ENCODE results near the gene TSPAN18. TPM values are rescaled to one million over a fixed set of nuclear protein-coding genes. Genes with fewer than 3 reads are reported as not detected.

TSPAN18 gene
- total RNA-seq, 4 donors from 2014 or later, result 3.6 to 12.4 (median 8.2) TPM

GRCh38 chr11:44813401-44813800 is 86.6 kb downstream of the TSPAN18 start:
- TF ChIP-seq POLR2A (IDR thresholded peaks at IDR 0.05) (no peak), CTCF (IDR thresholded peaks at IDR 0.05) (no peak)
- H3K9me3 ChIP-seq, result no peaks in the 10 kb centered on the region
- H3K27me3 ChIP-seq, result no peaks in the 10 kb centered on the region
- peak; percentile 80 to 81 for DNase-seq
- H3K4me1 ChIP-seq, result peaks cover 8 to 51% of the 10 kb centered on the region in 2 donors
- H3K36me3 ChIP-seq, result no peaks in the 10 kb centered on the region
- H3K27ac ChIP-seq, result peak overlapping the region in 1 of 3 donors; percentile 47
- H3K4me3 ChIP-seq (replicated peaks in 1 of 3), result no peak overlapping the region
- 15 to 28% methylated on average over 4 of the region's 4 CpGs for WGBS, 2 donors
- intact Hi-C loops (cut with DNase I), result no loop called here

- TF ChIP-seq CTCF (IDR thresholded peaks at IDR 0.05), result no peak
- TF ChIP-seq POLR2A (IDR thresholded peaks at IDR 0.05), result no peak
- Histone ChIP-seq H3K4me3 (replicated peaks in 1 of 3) (no peak overlapping the region), H3K9me3 (no peaks in the 10 kb centered on the region), H3K27me3 (no peaks in the 10 kb centered on the region), H3K4me1 (peaks cover 8 to 51% of the 10 kb centered on the region in 2 donors), H3K36me3 (no peaks in the 10 kb centered on the region), H3K27ac (peak overlapping the region in 1 of 3 donors; percentile 34)
- WGBS, 2 donors, result 64 to 70% methylated on average over 4 to 5 of the region's 5 CpGs
- peak in 1 of 2 donors; percentile 12 for DNase-seq
- intact Hi-C loops (cut with DNase I), result no loop called here
Observed at GRCh38 chr11:44814881-44815592, 88.3 kb downstream of the TSPAN18 start.

- intact Hi-C loops (cut with DNase I), result no loop called here
- Histone ChIP-seq H3K27me3 (no peaks in the 10 kb centered on the region), H3K36me3 (no peaks in the 10 kb centered on the region), H3K4me1 (peaks cover 8 to 51% of the 10 kb centered on the region in 2 donors), H3K9me3 (no peaks in the 10 kb centered on the region), H3K4me3 (replicated peaks in 1 of 3) (no peak overlapping the region), H3K27ac (no peak overlapping the region)
- TF ChIP-seq CTCF (IDR thresholded peaks at IDR 0.05), result no peak
- no peak for TF ChIP-seq POLR2A (IDR thresholded peaks at IDR 0.05)
- DNase-seq, result no peak
- 93 to 95% methylated on average over 8 of the region's 8 CpGs for WGBS, 2 donors
Observed at GRCh38 chr11:44815917-44816456, 89.2 kb downstream of the TSPAN18 start.

GRCh38 chr11:44816761-44817160 is 90.0 kb downstream of the TSPAN18 start:
- no peak for TF ChIP-seq POLR2A (IDR thresholded peaks at IDR 0.05)
- TF ChIP-seq CTCF (IDR thresholded peaks at IDR 0.05), result no peak
- 96 to 100% methylated on average over 3 of the region's 3 CpGs for WGBS, 2 donors
- Histone ChIP-seq H3K9me3 (no peaks in the 10 kb centered on the region), H3K27me3 (no peaks in the 10 kb centered on the region), H3K4me3 (replicated peaks in 1 of 3) (no peak overlapping the region), H3K36me3 (no peaks in the 10 kb centered on the region), H3K4me1 (peaks cover 8 to 51% of the 10 kb centered on the region in 2 donors), H3K27ac (peak overlapping the region in 1 of 3 donors; percentile 3)
- intact Hi-C loops (cut with DNase I), result no loop called here
- DNase-seq, result no peak

Data from thyroid gland (tissue), 4 donors.